ENCODE data around the gene ZRSR2.
"Not testable (repeated sequence)": the region's sequence is repeated elsewhere in the genome, so short reads cannot be mapped to it uniquely, and the experiment has no call there.

ZRSR2 gene

DNA sequence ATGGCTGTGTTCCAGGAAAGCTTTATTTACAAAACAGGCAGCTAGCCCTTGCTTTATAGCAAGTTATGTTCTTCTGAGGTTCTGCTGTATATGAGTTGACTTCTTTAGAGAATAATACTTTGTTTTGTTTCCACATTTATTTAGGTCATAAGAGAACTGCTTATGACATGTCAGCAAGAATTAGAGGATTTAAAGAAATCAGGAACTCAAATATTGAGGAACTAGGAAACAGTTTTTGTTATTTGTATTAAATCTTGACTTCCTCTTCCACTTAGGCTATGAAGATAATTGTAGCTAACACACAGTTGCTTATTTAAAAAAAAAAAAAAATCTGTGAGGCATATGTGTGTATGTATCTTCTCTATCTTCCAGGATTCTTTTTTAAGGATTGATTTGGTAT, 14.3 kb downstream of the ZRSR2 start:
- DNase-seq (ENCODE audit: low read depth in 2 of 2): no peak

DNA sequence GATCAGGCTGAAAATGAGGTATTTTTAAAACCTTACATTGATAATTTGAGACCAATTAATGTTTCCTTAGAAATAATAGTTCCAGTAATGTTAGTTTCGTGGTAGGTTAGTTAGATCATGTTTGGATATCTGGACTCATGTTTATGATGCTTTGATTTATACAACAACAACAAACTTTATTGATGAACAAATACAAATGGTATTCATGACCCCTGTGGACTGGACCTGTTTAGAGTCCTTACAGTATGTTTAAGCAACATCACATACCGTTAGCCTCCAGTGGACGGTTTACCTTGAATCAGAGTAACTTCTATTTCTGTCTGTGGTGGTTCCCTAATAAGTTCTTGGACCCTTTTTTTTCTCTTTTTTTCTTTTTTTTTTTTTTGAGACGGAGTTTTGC, 18.0 kb downstream of the ZRSR2 start:
- DNase-seq (ENCODE audit: low read depth in 2 of 2): no peak

GRCh38 chrX:15812192-15812938, 22.1 kb downstream of the ZRSR2 start:
- no peak for DNase-seq (ENCODE audit: low read depth in 2 of 2)

GRCh38 chrX:15813416-15813815, 23.1 kb downstream of the ZRSR2 start:
- no peak for DNase-seq (ENCODE audit: low read depth in 2 of 2)

- DNase-seq (ENCODE audit: low read depth in 2 of 2): no peak
Measured at GRCh38 chrX:15814771-15815365, 24.6 kb downstream of the ZRSR2 start.

GRCh38 chrX:15815779-15816437, 25.6 kb downstream of the ZRSR2 start:
- no peak for DNase-seq (ENCODE audit: low read depth in 2 of 2)

DNA sequence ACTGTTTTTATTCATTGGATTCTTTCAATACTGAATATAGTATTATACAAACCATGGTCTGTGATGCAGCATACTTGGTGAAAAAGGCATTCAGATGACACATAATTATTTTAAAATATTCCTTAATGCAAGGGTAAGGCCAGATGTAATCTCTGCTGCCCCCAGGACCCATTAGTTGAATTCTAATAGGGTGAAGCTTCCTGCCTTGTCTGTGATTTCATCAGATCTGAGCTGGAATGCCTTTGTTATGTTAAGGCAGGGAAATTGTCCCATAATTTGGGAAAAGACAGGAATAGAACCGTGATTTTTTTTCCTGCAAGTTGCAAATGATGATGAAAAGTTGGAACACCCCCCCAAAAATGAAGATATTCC, 26.1 kb downstream of the ZRSR2 start:
- no peak for DNase-seq (ENCODE audit: low read depth in 2 of 2)

- DNase-seq (ENCODE audit: low read depth in 2 of 2): peak in 1 of 2 donors; percentile 1
Measured at GRCh38 chrX:15816886-15817285, 26.6 kb downstream of the ZRSR2 start.

DNA sequence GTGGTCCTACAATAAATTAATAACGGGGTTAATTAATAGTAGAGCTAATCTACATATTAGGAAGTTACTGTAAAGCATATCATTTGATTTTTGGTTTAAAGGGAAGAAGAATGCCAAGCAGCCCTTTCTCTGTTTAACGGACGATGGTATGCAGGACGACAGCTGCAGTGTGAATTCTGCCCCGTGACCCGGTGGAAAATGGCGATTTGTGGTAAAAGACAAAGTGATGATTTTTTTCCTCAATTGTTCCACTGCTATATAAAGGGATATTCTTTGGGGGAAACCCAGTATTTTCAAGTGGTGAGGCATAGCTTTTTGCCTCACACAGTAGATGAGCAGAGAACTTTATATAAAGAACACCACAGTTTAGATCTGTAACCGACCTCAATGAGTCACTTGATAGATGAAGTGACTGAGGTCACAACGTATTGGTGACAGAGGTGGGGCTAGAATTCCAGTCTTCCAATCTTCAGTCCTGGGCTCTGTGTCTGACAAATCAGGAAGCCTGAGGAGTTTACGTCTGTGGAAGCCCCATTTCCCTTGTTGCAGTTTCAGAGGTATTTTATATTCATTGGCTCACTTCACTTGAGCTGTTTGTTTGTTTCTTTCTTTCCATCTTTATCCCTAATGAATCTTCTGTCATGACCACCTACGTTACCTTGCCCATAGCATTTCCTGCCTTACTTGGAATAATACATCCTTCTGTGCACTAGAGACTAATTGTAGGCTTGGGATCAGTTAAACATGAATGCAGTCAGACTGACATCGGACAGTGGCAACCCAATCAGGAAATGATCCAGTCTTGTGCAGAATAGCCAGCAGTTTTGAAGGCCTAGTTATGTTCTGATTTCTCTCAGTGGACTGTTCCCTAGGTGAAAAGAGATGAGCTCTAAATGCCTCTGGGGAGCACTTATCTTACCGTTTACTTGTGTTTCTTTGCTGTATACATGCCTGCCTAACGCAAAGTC, 30.1 kb downstream of the ZRSR2 start:
- no peak for DNase-seq (ENCODE audit: low read depth in 2 of 2)

DNA sequence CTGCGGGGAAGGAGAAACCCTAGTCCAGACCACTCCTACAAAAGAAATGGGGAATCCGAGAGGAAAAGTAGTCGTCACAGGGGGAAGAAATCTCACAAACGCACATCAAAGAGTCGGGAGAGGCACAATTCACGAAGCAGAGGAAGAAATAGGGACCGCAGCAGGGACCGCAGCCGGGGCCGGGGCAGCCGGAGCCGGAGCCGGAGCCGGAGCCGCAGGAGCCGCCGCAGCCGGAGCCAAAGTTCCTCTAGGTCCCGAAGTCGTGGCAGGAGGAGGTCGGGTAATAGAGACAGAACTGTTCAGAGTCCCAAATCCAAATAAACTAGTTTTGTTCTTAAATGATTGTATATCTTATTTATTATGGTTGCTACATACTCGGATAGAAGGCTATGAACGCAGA, 32.6 kb downstream of the ZRSR2 start:
- DNase-seq (ENCODE audit: low read depth in 2 of 2): no peak

- DNase-seq (ENCODE audit: low read depth in 2 of 2): no peak
Measured at GRCh38 chrX:15825936-15826335, 35.7 kb downstream of the ZRSR2 start.

DNA sequence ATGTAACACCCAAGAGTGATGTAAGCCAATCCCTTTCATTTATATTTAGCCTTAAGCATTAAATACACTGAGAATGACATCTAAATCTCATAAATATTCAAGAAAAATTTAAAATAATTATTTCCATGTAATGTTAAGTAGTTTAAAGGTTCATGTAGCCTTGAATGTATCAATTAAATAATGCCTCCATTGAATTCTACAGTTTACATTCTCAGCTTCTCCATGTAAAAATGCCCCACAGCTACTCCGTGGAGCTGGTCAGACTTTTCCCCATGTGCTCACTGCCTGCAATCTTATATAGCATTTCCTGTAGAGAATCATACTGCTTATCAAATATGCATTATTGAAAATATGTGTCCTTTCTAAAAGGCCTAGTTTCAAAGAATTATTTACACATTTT, 38.9 kb downstream of the ZRSR2 start:
- DNase-seq (ENCODE audit: low read depth in 2 of 2): no peak

GRCh38 chrX:15831347-15831746, 41.1 kb downstream of the ZRSR2 start:
- DNase-seq (ENCODE audit: low read depth in 2 of 2): not testable (repeated sequence)

DNA sequence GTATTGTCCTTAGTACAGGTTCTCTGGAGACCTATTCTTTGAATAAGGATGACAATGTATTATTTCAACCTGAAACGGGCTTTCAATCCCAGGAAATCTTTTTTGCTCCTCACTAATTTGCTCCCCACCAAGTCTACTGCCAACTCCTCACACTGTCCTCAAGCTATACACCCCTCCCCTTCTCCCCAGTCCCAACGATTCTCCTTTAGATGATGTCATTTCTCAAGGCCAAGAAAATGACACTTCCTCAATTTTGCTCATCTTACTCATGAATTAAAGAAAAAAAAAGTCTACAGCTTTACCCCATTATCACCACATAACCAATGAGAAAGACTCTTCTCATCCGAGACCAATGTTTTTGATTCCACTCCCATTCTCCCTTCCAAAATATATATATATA, 43.8 kb downstream of the ZRSR2 start:
- no peak for DNase-seq (ENCODE audit: low read depth in 2 of 2)

DNA sequence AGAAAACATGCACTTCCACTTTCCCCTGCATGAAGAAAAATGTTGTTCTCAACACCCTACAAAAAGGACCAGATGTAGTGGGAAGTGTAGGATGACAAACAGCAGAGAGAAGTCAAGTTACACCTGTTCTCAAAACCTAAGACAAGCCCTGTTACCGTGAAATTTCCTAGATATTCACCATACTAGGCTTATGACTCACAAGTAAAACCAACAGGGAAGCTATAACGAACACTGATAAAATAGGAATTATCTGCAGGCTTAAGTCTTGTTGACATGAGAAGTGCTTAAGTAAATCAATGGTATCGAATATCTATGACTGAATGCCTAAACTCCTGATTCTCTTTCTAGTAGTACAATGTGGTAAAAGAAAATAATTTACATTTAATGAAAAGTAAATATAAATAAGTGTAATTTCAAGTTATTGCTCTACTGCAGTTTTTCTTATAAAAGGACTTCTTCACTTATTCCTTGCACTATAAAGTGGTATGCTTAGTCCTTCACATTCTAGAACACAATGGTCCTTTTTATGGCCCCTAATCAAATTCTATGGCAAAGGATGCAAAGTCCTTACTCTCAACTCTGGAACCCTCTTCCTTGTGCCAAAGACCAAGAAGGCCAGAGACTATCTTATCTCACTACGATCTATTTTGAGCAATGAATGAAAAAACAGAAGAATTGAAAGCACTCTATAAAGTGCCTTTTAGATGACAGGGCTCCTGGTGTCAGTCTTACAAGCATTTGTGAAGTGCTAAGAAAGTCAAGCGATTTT, 44.7 kb downstream of the ZRSR2 start:
- no peak for DNase-seq (ENCODE audit: low read depth in 2 of 2)

- no peak for DNase-seq (ENCODE audit: low read depth in 2 of 2)
Measured at GRCh38 chrX:15838017-15838416, 47.7 kb downstream of the ZRSR2 start.

- no peak for DNase-seq (ENCODE audit: low read depth in 2 of 2)
Measured at GRCh38 chrX:15841853-15842516, 51.7 kb downstream of the ZRSR2 start.

- DNase-seq (ENCODE audit: low read depth in 2 of 2): no peak
Measured at GRCh38 chrX:15843960-15844359, 53.7 kb downstream of the ZRSR2 start.

GRCh38 chrX:15848576-15848975, 58.3 kb downstream of the ZRSR2 start:
- no peak for DNase-seq (ENCODE audit: low read depth in 2 of 2)

DNA sequence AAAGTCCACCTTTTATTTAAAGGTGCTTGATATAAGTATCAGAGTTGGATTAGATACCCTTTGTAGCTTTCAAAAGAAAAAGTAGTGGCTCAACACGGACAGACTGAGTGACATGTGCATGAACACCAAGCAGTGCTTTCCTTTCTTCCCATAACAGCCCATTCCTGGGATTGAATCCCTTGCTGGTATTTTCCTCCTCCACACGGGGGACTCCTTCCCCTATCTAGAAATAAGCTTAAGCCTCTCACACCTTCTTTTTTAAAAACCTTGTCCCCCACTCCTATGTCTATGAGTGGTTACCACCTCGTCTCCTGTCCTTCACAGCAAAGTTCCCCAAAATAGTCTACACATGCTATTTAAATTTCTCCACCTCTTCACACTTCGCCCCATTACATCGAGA, 59.3 kb downstream of the ZRSR2 start:
- no peak for DNase-seq (ENCODE audit: low read depth in 2 of 2)

- DNase-seq (ENCODE audit: low read depth in 2 of 2): no peak
Measured at GRCh38 chrX:15853586-15854079, 63.3 kb downstream of the ZRSR2 start.

Measured in activated CD4-positive, alpha-beta T cell treated with anti-CD3 and anti-CD28 coated beads for 24 hours (primary cell).